Measurements from ENCODE around the gene KCNE4.

KCNE4 gene

DNA sequence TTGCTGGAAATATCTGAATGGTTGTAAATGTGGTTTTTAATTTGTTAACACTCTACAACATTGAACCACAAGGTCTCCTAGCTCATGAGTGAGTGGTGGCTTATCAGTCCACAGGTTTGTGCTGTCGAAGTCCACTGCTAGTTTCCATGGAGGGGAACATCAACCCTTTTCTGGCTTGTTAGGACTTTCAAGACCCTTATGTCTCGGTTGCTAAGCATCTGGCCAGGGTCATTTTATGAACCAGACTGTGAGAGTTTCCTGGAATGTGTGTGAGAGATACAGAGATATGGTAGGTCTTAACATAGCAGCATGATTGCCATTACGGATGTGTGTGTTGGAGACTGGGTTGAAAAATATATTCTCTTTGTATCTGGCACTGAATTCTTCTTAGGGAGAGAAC, 36.9 kb downstream of the KCNE4 start:
- DNase-seq, result no peak

- no peak for DNase-seq
Observed at GRCh38 chr2:223090039-223090438, 38.0 kb downstream of the KCNE4 start.

DNA sequence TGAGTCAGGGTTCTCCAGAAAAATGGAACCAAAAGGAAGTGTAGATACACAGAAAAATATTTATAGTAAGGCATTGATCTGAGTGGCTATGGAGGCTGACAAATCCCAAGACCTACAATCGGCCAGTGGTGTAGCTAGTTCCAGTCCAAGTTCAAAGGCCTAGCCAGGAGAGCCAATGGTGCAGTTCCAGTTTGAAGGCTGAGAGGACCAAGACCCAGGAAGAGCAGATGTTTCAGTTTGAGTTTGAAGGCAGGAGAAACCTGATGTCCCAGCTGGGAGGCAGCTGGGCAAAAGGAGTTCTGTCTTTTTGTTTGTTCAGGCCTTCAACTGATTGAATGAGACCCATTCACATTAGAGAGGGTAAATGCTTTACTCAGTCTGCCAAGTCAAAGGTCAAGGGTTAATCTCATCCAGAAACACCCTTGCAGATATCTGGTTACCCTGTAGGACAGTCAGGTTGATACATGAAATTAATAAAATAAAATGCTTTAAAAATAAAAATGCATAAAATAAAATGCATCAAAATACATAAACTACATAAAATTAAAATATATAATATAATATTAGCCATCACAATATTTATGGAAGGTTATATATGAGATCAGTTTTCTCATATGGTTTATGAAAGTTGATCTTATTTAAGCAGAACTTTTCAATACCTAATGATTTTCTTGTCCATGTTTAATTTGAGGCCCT, 38.7 kb downstream of the KCNE4 start:
- DNase-seq, result no peak

DNA sequence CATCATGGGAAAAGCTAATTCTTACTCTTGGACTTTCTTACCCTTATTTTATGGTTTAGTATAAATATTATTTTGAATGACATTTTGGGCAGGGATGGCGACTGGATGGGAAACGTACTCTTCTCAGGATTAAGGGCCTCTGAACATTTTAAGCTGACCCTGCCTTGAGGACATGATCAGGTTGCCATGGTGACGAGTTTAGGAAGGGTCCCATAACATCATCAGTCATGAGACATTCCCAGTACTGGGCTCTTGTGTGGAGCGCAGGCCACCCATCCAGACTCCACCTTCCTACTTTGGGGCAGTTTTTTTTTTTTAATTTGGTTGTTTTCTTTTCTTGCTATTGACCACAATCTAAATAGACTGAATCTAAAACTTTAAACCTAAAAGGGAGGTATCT, 40.7 kb downstream of the KCNE4 start:
- DNase-seq, result no peak

DNA sequence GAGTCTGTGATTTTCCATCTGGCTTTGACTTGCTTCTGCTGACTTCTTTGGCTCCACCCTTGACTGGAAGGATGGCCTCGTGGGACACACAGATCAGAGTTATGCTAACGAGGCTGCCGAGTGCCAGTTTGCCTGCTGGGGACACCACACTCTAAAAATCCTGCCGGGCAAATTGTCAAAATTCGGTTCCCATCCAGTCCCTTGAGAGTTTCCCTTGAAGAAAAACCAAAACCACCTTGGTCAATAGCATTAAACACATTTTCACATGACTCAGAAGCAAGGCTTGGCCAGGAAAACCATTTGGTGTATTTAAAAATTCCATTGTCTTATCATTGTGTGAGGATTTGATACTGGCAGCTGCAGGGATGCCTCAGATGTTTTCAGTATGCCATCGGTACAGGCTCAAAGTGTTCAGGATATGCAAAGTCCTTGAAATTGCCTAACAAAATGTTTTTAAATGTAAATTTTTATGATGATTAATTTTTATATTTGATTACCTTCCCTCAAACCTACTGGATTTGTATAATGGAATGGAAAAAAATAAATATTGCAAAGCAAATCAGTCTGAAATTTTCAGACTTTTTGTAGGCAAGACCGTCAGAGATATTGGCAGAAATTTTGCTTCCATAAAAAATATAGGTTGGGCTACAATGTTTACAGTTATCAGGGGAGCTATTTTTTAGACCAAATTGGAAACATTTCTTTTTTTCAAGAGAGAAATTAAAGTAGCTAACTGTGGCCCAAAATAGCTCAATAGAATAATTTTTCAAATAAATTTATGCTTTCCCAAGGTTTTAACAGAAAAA, 41.6 kb downstream of the KCNE4 start:
- DNase-seq, result no peak

GRCh38 chr2:223095207-223095606, 43.2 kb downstream of the KCNE4 start:
- DNase-seq, result no peak

DNA sequence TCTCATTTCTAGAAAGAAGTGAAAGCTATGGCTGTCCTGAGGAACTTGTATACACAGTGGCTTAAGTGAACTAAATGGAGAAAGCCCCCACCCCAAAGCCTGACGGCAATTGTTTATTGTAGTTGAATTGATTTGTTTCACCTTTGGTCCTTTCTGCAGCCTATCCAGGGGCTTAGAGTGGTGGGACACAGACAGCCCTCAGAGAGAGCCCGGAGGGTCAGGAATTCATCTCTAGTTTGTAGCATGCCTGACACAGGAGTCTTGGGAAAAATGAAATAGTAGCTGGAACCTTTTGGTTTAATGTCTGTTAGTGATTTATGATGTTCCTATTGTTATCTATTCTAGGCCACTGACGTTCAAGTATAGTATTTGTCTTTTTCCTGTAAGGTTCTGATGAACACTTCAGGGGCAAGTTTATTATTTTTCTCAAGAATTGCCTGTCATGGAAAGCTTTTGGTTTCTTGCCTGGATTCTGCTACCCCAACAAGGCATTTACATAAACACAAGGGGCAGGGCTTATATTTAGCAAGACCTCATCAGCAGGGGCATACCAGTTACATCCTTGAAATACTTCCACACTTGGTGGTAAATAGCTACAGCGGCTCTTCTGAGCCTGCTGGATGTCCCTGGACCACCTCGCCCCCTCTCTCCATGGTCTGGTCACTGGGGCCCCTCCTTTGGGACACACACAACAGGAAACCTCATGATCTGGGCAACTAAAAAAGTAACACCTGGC, 44.4 kb downstream of the KCNE4 start:
- DNase-seq, result no peak

- no peak for DNase-seq
Observed at GRCh38 chr2:223097888-223098383, 45.9 kb downstream of the KCNE4 start.

GRCh38 chr2:223099561-223099960, 47.6 kb downstream of the KCNE4 start:
- no peak for DNase-seq

- DNase-seq, result no peak
Observed at GRCh38 chr2:223100061-223100511, 48.1 kb downstream of the KCNE4 start.

- no peak for DNase-seq
Observed at GRCh38 chr2:223101340-223102039, 49.5 kb downstream of the KCNE4 start.

DNA sequence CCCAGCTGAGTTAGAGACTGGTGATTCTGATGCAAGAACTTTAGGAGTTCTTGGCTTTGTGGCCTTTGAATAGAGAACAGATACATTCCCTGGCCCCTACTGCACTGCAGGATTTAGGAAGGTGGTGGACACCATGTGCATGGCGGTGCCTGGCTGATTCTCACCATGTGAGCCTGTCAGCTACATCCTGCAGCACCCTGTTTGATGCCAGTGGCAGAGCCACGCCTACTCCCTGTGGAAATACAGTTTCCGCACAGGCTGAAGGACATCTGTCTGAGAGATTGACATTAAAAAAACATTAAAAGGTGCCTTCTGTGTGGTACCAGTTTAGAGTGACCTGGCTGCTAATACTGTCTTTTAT, 50.0 kb downstream of the KCNE4 start:
- no peak for DNase-seq

GRCh38 chr2:223102450-223102849, 50.5 kb downstream of the KCNE4 start:
- no peak for DNase-seq

DNA sequence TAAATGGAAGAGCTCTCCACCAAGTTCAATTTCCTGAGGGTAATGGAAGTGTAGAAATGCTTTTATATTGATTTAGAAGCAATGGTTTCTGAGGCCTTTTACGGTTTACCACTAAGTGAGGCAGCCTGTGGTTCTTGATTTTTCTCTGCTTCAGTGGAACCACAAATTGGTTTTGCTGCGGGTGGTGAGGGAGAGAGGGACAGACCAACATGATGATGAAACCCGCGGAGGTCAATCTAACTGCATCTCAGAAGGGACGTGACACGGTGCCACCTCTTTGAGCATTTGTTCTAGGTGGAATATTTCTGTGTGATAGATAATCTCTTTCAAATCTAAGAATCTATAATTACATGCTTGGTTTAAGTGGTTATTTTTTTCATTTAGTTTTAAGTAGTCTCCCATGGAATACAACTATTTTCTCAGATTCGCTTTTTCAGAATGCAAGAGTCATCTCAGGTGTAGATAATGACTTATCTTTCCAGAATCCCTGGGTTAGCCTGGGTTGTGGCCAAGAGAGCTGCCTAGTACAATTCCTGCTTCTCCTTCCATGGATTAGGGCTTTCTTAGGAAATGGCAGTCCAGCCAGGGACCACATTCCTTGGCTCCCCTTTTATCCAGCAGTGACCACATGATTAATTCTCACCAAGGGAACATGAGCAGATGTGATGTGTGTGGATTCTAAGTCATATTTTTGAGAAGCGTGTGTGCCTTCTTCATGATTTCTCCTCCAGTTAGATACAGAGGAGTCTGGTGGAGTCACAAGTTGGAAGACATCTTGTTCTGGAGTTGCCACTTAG, 52.5 kb downstream of the KCNE4 start:
- no peak for DNase-seq
